Measurements from ENCODE around the gene SLC2A9.
A peak's percentile ranks its signal among the peaks of the same experiment; 100 is the strongest.

SLC2A9 gene

GRCh38 chr4:10009861-10010500, 11.3 kb downstream of the SLC2A9 start:
- Histone ChIP-seq H3K4me3 (ENCODE audit: low read length) (no peak overlapping the region), H3K9ac (ENCODE audit: low read length) (no peak overlapping the region), H3K4me1 (ENCODE audit: low read length) (peaks cover 83% of the 10 kb centered on the region), H3K79me2 (ENCODE audit: low read length) (no peaks in the 10 kb centered on the region), H4K20me1 (ENCODE audit: insufficient read depth, low read length) (no peaks in the 10 kb centered on the region), H3K27me3 (ENCODE audit: low read depth, low read length) (no peaks in the 10 kb centered on the region), H3K4me2 (ENCODE audit: low read length) (no peak overlapping the region), H2AFZ (ENCODE audit: low read depth, low read length) (no peak overlapping the region), H3K27ac (ENCODE audit: low read length) (no peak overlapping the region), H3K9me3 (ENCODE audit: insufficient read depth, low read length) (no peaks in the 10 kb centered on the region), H3K36me3 (replicated peaks; ENCODE audit: low read depth, low read length) (no peaks in the 10 kb centered on the region)
- no peak for TF ChIP-seq CTCF (IDR thresholded peaks at IDR 0.05; ENCODE audit: low read depth, low read length)
- TF ChIP-seq EZH2phosphoT487 (IDR thresholded peaks at IDR 0.05; ENCODE audit: low read depth), result no peak

GRCh38 chr4:10008609-10009005, 12.7 kb downstream of the SLC2A9 start:
- no peaks in the 10 kb centered on the region for H3K79me2 ChIP-seq (ENCODE audit: low read length)
- H3K4me1 ChIP-seq (ENCODE audit: low read length), result peaks cover 80% of the 10 kb centered on the region
- H3K4me3 ChIP-seq (ENCODE audit: low read length), result no peak overlapping the region
- H4K20me1 ChIP-seq (ENCODE audit: insufficient read depth, low read length), result no peaks in the 10 kb centered on the region
- peak overlapping the region; percentile 86 for H3K4me2 ChIP-seq (ENCODE audit: low read length)
- no peak overlapping the region for H2AFZ ChIP-seq (ENCODE audit: low read depth, low read length)
- TF ChIP-seq EZH2phosphoT487 (IDR thresholded peaks at IDR 0.05; ENCODE audit: low read depth) (no peak), CTCF (IDR thresholded peaks at IDR 0.05; ENCODE audit: low read depth, low read length) (no peak)
- no peaks in the 10 kb centered on the region for H3K36me3 ChIP-seq (replicated peaks; ENCODE audit: low read depth, low read length)
- no peaks in the 10 kb centered on the region for H3K27me3 ChIP-seq (ENCODE audit: low read depth, low read length)
- H3K9me3 ChIP-seq (ENCODE audit: insufficient read depth, low read length), result no peaks in the 10 kb centered on the region
- peak overlapping the region; percentile 58; the same call in 1 of the 2 replicates for H3K9ac ChIP-seq (ENCODE audit: low read length)
- peak overlapping the region; percentile 97 for H3K27ac ChIP-seq (ENCODE audit: low read length)

- no peaks in the 10 kb centered on the region for H4K20me1 ChIP-seq (ENCODE audit: insufficient read depth, low read length)
- no peak for TF ChIP-seq CTCF (IDR thresholded peaks at IDR 0.05; ENCODE audit: low read depth, low read length)
- no peak for TF ChIP-seq EZH2phosphoT487 (IDR thresholded peaks at IDR 0.05; ENCODE audit: low read depth)
- H2AFZ ChIP-seq (ENCODE audit: low read depth, low read length), result no peak overlapping the region
- no peaks in the 10 kb centered on the region for H3K36me3 ChIP-seq (replicated peaks; ENCODE audit: low read depth, low read length)
- no peaks in the 10 kb centered on the region for H3K27me3 ChIP-seq (ENCODE audit: low read depth, low read length)
- peaks cover 80% of the 10 kb centered on the region for H3K4me1 ChIP-seq (ENCODE audit: low read length)
- peak overlapping the region; percentile 62 for H3K9ac ChIP-seq (ENCODE audit: low read length)
- H3K79me2 ChIP-seq (ENCODE audit: low read length), result no peaks in the 10 kb centered on the region
- no peaks in the 10 kb centered on the region for H3K9me3 ChIP-seq (ENCODE audit: insufficient read depth, low read length)
- peak overlapping the region; percentile 97 for H3K27ac ChIP-seq (ENCODE audit: low read length)
- peak overlapping the region; percentile 64 for H3K4me3 ChIP-seq (ENCODE audit: low read length)
- peak overlapping the region; percentile 86 for H3K4me2 ChIP-seq (ENCODE audit: low read length)
Observed at GRCh38 chr4:10007793-10008608, 13.3 kb downstream of the SLC2A9 start.

GRCh38 chr4:10007436-10007740, 13.9 kb downstream of the SLC2A9 start:
- Histone ChIP-seq H4K20me1 (ENCODE audit: insufficient read depth, low read length) (no peaks in the 10 kb centered on the region), H3K27ac (ENCODE audit: low read length) (peak overlapping the region; percentile 97), H3K4me3 (ENCODE audit: low read length) (peak overlapping the region; percentile 64), H3K79me2 (ENCODE audit: low read length) (no peaks in the 10 kb centered on the region), H3K9me3 (ENCODE audit: insufficient read depth, low read length) (no peaks in the 10 kb centered on the region), H2AFZ (ENCODE audit: low read depth, low read length) (no peak overlapping the region), H3K36me3 (replicated peaks; ENCODE audit: low read depth, low read length) (no peaks in the 10 kb centered on the region), H3K4me2 (ENCODE audit: low read length) (peak overlapping the region; percentile 86), H3K27me3 (ENCODE audit: low read depth, low read length) (no peaks in the 10 kb centered on the region), H3K9ac (ENCODE audit: low read length) (peak overlapping the region; percentile 62; the same call in 1 of the 2 replicates), H3K4me1 (ENCODE audit: low read length) (peaks cover 82% of the 10 kb centered on the region)
- TF ChIP-seq EZH2phosphoT487 (IDR thresholded peaks at IDR 0.05; ENCODE audit: low read depth) (no peak), CTCF (IDR thresholded peaks at IDR 0.05; ENCODE audit: low read depth, low read length) (no peak)

Measured in OCI-LY3 (cell line).